Measurements from ENCODE around the gene EMCN.
A peak's percentile ranks its signal among the peaks of the same experiment; 100 is the strongest.
"Not testable (repeated sequence)": the region's sequence is repeated elsewhere in the genome, so short reads cannot be mapped to it uniquely, and the experiment has no call there.

Gene EMCN

DNA sequence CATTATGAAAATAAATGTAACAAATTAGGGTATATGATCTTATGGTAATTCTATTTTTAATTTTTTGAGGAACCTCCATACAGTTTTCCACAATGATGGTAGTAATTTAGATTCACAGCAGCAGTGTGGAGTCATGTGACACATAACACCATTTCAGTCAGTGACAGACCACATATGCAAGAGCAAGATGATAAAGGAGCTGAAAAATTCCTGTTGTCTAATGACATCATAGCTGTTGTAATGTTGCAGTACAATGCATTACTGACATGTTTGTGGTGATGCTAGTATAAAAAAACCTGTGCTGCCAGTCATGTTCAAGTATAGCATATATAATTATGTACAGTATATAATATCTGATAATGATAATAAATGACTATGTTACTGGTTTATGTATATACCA lies 28.5 kb downstream of the EMCN start:
- no peak for DNase-seq

GRCh38 chr4:100486496-100486895 lies 31.3 kb downstream of the EMCN start:
- DNase-seq: peak in 1 of 2 experiments; percentile 1

- no peak for DNase-seq
These were observed 34.0 kb downstream of the EMCN start for GRCh38 chr4:100483796-100484195.

- no peak for DNase-seq
These were observed 37.9 kb downstream of the EMCN start for GRCh38 chr4:100479971-100480370.

DNA sequence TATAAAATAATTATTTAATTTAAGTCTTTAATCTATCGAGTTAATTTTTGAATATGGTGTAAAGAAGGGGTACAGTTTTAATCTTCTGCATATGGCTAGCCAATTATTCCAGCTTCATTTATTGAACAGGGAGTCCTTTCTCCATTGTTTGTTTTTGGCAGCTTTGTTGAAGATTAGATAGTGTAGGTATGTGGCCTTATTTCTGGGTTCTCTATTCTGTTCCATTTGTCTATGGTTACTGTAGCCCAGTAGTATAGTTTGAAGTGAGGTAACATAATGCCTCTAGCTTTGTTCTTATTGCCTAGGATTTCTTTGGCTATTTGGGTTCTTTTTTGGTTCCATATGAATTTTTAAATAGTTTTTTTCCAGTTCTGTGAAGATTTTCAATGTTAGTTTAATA lies 48.3 kb downstream of the EMCN start:
- DNase-seq: no peak

GRCh38 chr4:100466501-100466900 lies 51.3 kb downstream of the EMCN start:
- no peak for DNase-seq

GRCh38 chr4:100461807-100462605 lies 55.8 kb downstream of the EMCN start:
- DNase-seq: no peak

- no peak for DNase-seq
These were observed 67.4 kb downstream of the EMCN start for GRCh38 chr4:100450449-100450848.

GRCh38 chr4:100431416-100431815 lies 86.4 kb downstream of the EMCN start:
- no peak for DNase-seq

DNA sequence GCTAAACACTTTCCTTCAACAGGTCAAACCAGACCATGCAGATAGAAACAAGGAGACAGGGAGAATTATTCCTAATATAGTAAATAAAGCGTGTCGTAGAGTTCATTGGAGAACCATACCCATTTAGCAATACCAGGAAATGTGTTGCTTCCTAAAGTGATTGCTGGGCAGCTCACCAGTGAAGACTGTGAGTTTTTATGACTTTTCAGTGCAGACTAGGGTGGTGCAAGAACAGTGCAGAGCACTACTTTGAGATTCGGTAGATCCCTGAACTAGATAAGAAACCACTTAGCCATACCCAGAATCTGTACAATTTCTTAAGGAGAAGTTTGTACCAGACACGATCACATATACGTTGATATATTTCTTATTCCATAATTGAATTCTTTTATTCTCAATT lies 87.4 kb downstream of the EMCN start:
- DNase-seq: no peak

DNA sequence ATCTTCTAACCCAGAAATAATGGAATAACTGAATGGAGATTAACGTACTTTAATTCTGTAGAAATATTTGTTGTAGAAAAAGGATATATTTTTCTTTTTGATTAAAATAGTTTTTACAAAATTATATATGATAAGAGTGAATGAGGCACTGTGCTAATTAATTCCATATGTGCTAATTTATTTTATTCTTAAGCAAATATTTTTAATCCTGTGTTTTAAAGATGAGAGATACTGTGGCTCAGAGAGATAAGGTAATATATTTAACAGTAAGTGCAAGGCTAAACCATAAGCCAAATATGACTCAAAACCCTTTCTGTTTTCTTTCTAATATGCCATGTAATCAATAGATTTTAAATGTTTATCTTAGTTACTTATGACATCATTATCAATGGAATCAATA lies 88.2 kb downstream of the EMCN start:
- no peak for DNase-seq

DNA sequence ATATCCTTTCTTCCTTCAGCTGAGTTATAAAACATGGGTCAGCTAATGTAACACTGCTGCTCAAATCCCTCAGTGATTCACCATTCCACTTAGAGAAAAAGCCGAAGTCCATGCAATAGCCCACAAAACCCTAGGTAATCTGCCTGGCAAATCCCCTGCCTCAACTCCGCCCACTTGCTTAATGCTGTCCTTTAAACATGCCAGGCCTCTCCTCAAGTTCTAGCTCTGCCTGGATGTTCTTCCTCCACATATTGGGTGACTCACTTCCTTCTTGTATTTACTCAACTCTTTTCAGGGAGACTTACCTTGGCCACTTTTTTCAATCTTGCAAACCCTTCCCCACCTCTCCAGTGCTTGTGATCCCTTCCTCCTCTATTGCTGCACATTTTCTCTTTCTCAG lies 89.8 kb downstream of the EMCN start:
- no peak for DNase-seq

DNA sequence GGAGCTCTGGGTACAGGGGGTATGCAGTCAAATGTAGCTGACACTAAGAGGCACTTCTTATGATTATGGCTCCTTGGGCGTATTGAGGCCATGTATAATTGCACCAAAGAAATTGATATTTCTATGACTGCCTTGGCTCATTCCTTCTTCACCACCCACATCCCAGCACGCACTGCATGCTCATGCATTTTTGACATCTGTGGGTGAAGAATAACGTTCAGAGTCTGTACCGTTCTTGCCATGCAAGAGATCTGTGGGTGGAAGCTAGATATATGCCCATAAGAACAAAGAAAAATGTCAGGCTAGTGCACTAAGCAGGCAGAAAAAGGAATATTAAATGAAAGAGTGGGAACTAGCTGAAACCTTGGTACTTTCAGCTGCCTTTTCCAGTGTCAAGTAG lies 93.4 kb downstream of the EMCN start:
- no peak for DNase-seq

DNA sequence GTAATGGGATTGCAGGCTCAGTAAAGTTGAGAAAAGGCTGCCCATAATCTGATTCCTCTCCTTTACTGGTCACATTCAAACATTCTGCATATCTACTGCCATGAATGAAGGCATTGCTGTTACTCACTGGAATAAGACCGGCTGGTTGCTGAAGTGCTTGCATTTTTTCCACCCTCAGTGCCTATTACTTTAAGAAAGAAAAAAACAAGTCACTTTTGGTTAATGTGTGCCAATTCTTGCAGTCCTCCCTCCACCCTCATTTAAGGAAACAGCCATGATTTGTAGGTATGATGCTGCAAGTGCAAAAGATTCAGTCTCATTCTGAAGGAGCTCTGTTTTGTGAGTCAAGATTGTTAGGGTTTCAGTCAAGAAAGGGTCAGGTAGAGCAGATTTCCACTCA lies 94.9 kb downstream of the EMCN start:
- DNase-seq: no peak

- DNase-seq: peak; percentile 0 to 20
These were observed 96.4 kb downstream of the EMCN start for GRCh38 chr4:100421361-100421978.

GRCh38 chr4:100420571-100420970 lies 97.3 kb downstream of the EMCN start:
- no peak for DNase-seq

DNA sequence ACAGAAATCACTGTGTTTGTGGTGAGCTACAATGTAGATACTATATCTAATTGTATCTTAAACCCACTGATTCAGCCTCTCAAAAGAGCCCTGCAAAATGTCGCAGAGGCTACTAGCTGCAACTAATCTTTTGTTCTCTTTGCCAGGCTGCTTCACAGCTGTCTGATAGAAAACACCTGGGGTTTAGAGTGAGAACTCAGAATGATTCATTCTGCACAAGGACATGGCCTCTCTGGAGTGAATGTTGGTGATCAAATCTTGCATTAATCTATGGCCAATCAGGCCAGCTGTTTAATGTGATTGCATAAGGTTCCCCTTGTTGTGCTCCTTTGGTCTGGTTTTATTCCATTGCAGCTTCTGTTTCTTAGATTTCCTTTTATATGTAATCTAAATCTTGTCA lies 100.3 kb downstream of the EMCN start:
- DNase-seq: no peak

DNA sequence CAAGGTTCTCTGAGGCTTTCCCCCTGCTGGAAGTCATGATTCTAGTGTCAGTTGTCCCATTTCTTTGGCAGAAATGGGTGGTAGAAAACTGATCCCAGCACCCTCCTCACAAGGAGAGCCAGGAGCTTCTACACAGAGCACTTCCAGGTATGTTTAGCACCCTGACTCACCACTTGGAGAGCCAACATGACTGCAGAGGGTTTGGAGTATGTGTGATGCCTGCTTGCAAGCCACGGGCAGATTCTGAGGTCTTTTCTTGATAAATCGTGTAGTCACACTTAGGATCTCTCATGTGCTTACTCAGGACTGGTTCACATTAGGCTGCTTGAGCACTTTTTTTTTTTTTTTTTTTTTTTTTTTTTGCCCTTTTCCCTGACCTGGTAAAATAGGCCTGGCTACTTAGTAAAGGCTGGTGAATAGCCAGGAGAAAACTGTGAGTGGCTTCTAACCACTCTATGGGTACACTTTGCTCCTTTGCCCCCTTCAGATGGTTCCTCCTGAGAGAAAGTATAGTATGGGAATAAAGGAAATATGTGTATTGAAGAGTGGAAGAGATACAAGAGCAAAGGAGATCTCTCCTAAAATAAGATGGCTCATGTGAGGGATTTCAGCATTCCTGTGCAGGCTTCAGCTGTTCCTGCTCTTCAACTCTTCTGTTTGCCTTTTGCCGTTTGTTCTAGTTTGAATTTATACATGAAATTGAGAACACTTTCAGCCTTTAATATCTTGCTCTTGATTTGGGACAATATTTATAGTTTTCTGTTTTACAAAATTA lies 103.6 kb downstream of the EMCN start:
- DNase-seq: no peak

DNA sequence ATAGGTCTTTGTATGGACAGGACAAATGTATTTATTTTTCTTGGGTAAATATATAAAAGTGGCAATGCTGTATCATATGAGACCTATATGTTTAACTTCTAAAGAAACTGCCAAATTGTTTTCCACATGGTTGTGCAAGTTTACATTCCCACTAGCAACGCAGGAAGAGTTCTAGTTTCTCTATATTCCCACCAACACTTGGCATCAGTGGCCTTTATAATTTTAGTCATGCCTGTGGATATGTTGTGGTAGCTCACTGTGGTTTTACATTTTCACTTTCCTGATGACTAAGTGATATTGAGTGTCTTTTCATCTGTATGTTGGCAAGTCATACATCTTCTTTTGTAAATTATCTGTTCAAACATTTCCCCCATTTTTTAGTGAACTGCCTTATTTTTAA lies 126.0 kb downstream of the EMCN start:
- no peak for DNase-seq

GRCh38 chr4:100391086-100391485 lies 126.7 kb downstream of the EMCN start:
- no peak for DNase-seq

DNA sequence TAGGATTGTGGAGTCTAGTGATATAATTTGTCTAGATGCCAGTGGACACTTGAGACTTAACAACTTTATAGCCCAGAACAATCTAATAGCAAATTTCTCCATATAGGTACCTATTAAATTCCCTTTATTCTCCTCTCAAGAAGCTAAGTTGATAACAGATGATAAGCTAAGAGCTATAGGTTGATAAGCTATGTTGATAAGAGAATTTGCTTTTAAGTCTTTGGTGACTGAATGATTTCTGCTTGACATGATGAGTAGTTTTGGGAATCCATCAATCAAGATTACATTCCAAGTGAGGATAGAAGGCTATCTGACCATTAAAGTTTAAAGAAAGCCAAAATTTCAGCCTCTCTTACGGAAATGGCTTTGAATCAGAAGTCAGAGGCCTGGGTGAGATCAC lies 131.6 kb downstream of the EMCN start:
- DNase-seq: no peak

DNA sequence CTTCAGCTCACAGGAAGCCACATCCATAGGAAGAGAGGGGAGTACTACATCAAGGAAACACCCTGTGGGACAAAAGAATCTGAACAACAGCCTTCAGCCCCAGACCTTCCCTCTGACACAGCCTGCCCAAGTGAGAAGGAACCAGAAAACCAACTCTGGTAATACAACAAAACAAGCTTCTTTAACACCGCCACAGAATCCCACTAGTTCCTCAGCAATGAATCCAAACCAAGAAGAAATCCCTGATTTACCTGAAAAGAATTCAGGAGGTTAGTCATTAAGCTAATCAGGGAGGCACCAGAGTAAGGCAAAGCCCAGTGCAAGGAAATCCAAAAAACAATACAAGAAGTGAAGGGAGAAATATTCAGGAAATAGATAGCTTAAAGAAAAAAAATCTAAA lies 137.4 kb downstream of the EMCN start:
- DNase-seq: not testable (repeated sequence)

GRCh38 chr4:100379583-100380105 lies 138.2 kb downstream of the EMCN start:
- no peak for DNase-seq

- DNase-seq: no peak
These were observed 145.4 kb downstream of the EMCN start for GRCh38 chr4:100372432-100372831.

All from NCI-H2081 (cell line).